Measurements from ENCODE around the gene PEX11A. TPM values are rescaled to one million over a fixed set of nuclear protein-coding genes. Genes with fewer than 3 reads are reported as not detected.
A peak's percentile ranks its signal among the peaks of the same experiment; 100 is the strongest.

Gene PEX11A
- total RNA-seq, 1 donor from 2014 or later: 5.8 TPM

DNA sequence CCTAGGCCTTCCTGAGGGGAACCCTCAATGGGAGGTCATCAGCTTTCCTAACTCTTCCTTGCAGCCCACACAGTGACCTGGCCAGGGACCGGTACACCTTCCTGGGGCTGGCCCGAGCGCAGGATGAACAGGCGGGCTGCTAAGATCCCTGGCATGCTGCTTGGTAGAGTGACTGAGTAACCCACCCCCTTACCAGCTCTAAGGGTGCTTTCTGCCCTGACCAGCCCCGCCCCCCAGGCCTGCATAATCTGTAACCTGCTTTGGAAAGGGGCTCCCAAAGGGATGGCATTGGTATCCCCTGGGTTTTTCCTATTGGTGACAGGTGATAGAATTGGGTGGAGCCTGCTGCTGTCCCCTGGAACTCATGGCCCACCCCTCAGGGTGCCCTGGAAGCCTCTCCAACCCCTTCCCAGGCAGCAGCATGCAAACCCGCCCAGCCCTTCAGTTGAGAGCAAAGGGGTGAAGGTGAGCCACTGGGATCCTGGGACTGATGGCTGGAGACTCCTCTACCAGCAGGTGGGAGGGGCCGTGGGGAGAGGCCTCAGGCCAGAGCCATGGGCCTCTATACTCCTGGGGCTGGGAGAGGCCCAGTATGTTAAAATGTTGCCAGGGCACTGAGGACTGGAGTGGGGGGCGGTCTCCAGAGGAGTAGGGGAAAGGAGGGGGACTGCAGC is 24.2 kb downstream of the PEX11A start:
- FAIRE-seq (no peak), DNase-seq (ENCODE audit: low read depth) (no peak)
- Histone ChIP-seq H3K36me3 (ENCODE audit: control insufficient read depth, insufficient read depth, low read length) (no peaks in the 10 kb centered on the region), H3K27me3 (ENCODE audit: control insufficient read depth, insufficient read depth, low read length) (no peaks in the 10 kb centered on the region), H3K4me3 (ENCODE audit: low read depth, low read length) (no peak overlapping the region)
- TF ChIP-seq, protein P1, sequence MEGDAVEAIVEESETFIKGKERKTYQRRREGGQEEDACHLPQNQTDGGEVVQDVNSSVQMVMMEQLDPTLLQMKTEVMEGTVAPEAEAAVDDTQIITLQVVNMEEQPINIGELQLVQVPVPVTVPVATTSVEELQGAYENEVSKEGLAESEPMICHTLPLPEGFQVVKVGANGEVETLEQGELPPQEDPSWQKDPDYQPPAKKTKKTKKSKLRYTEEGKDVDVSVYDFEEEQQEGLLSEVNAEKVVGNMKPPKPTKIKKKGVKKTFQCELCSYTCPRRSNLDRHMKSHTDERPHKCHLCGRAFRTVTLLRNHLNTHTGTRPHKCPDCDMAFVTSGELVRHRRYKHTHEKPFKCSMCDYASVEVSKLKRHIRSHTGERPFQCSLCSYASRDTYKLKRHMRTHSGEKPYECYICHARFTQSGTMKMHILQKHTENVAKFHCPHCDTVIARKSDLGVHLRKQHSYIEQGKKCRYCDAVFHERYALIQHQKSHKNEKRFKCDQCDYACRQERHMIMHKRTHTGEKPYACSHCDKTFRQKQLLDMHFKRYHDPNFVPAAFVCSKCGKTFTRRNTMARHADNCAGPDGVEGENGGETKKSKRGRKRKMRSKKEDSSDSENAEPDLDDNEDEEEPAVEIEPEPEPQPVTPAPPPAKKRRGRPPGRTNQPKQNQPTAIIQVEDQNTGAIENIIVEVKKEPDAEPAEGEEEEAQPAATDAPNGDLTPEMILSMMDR (IDR thresholded peaks at IDR 0.05; ENCODE audit: insufficient read depth, low read length, severe bottlenecking): no peak

DNA sequence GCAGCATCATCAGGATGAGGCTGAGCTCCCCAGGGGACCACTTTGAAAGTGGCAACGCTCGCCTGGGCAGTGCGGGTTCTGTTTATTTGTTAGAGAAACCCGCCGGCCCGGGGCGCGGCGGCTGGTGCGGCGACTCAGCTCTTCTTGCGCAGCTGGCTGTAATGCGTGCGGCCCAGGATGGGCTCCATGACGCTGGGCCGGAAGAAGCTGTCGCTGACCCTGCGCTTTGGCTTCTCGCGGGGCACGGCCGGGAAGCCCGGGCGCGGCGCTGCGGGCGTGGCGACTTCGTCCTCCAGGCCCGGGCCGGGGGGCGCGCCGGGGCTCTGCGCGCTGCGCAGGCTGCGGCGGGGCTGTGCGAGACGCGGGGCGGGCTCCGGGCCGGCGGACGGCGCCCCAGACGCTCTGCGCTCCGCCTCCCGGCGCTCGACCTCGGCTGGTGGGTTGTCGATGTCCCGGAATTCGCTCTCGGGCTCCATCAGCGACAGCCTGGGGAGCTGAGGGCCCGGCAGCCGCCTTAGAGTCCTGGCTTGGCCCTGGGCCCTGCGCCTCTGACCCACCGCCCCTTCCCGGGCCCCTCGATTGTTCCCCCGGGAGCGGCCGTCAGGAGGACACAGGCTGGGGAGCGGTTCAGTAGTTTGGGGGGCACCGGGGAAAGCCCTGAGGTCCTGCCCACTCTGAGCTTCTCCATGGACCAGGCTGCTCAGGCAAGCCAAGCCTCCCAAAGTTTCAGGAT is 24.9 kb downstream of the PEX11A start:
- no peaks in the 10 kb centered on the region for H3K36me3 ChIP-seq (ENCODE audit: control insufficient read depth, insufficient read depth, low read length)
- TF ChIP-seq, protein P1 (IDR thresholded peaks at IDR 0.05; ENCODE audit: insufficient read depth, low read length, severe bottlenecking): no peak
- H3K27me3 ChIP-seq (ENCODE audit: control insufficient read depth, insufficient read depth, low read length): no peaks in the 10 kb centered on the region
- no peak for FAIRE-seq
- H3K4me3 ChIP-seq (ENCODE audit: low read depth, low read length): peak overlapping the region; percentile 35
- peak; percentile 36 for DNase-seq (ENCODE audit: low read depth)

DNA sequence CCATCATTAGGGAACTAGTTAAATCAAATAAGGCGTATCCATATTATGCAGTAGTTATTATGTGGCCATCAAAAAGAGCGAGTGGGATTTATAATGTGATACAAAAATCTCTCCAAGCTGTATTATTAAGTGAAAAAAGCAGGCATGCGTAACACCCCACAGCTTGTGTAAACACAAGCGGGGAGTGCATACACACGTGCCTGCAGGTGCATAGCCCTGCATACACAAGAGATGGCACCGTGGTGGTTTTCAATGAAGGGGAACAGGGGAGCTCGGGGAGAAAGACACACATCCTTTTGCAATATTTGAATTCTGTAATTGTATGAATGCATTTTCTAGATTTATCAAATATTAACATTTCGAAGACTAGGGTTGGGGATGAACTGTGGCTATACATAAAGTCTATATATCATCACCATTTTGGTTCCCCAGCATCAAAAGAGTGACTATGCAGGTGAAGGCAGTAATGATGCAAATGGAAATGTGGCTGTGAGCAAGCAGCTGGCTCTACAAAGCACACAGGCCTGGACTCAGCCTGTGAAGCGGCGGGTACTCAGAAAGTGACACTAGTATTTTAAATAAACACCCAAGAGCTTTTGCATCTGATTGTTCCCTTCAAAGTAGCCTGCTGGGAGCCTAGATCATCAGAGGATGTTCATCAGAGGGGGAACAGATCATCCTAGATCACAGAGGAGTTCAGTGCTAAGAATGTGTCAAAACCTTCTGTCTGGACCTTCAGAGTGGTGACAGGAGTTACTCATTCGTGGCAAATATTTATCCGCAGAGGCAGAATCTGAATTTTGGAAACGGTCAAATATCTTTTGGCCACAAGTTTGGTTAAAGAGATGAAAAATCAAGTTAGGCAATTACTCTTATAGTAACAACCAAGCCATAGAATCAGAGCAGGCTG is 25.9 kb downstream of the PEX11A start:
- no peaks in the 10 kb centered on the region for H3K27me3 ChIP-seq (ENCODE audit: control insufficient read depth, insufficient read depth, low read length)
- FAIRE-seq (no peak), DNase-seq (ENCODE audit: low read depth) (no peak)
- TF ChIP-seq, protein P1 (IDR thresholded peaks at IDR 0.05; ENCODE audit: insufficient read depth, low read length, severe bottlenecking): no peak
- no peak overlapping the region for H3K4me3 ChIP-seq (ENCODE audit: low read depth, low read length)
- no peaks in the 10 kb centered on the region for H3K36me3 ChIP-seq (ENCODE audit: control insufficient read depth, insufficient read depth, low read length)

DNA sequence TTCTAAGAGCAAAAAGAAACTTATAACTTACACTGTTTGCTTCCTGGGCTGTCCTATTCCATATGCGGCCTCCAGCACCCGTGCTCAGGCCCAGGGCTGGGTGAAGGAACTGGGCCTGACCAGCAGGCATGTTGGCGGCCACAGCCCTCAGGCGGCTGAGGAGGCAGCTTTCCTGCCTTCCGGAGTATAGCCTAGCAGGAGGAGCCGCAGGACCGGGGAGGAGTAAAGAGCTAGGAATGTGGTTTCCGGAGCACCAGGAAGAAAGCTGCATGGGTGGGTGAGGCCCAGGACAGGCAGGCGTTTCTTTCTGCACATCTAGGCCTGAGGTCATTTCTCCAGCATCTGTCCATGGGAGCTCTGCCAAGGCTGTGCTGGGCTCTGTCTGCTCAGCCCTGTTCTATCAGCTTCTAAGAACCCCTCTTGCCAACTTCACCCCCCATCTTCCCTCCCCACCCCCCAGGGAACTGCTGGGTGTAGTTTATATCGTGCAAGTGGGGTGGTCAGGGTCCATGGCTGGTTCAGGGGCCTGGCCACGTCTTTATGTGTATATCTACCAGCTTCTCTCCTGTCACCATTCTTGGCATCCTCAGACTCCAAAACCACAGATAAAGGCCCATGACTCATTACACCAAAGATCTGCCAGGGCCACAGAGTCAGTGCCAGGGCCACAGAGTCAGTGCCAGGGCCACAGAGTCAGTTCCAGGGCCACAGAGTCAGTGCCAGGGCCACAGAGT is 27.5 kb downstream of the PEX11A start:
- H3K27me3 ChIP-seq (ENCODE audit: control insufficient read depth, insufficient read depth, low read length): no peaks in the 10 kb centered on the region
- FAIRE-seq (no peak), DNase-seq (ENCODE audit: low read depth) (peak; percentile 47)
- H3K36me3 ChIP-seq (ENCODE audit: control insufficient read depth, insufficient read depth, low read length): no peaks in the 10 kb centered on the region
- TF ChIP-seq, protein P1 (IDR thresholded peaks at IDR 0.05; ENCODE audit: insufficient read depth, low read length, severe bottlenecking): no peak
- H3K4me3 ChIP-seq (ENCODE audit: low read depth, low read length): no peak overlapping the region

DNA sequence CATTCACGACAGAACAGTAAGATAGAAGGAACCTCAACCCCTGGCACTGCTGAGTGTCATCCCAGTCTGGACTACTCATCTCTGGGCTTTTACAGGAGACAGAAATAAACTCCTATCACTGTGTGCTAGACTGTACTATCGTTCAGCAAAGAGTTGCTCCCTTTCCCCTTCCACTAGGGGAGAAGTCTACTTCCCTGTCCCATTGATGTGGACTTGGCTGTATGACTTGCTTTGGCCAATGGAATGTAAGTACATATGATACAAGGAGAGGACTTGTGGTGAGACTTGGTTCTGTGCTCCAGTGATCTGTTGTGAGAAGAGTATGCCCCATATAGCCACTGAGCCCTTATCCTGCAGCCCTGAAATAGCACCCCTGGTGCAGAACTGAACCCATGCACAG is 30.0 kb downstream of the PEX11A start:
- DNase-seq (ENCODE audit: low read depth) (no peak), FAIRE-seq (no peak)
- TF ChIP-seq, protein P1 (IDR thresholded peaks at IDR 0.05; ENCODE audit: insufficient read depth, low read length, severe bottlenecking): no peak

More for the DNA sequence above, 30.0 kb downstream of the PEX11A start:
- Histone ChIP-seq H3K27me3 (ENCODE audit: control insufficient read depth, insufficient read depth, low read length) (no peaks in the 10 kb centered on the region), H3K36me3 (ENCODE audit: control insufficient read depth, insufficient read depth, low read length) (no peaks in the 10 kb centered on the region), H3K4me3 (ENCODE audit: low read depth, low read length) (no peak overlapping the region)

Measured in bronchial epithelial cell (primary cell).